Smooth muscle cell (in vitro differentiated cells): ENCODE data around the gene ATP5F1A. TPM values are rescaled to one million over a fixed set of nuclear protein-coding genes. Genes with fewer than 3 reads are reported as not detected.
A peak's percentile ranks its signal among the peaks of the same experiment; 100 is the strongest.

Source experiments
- DNase-seq: peaks from one replicate; lab custom pipeline; 2025; ENCODE audit not compliant: unreplicated experiment; lab: John Stamatoyannopoulos, UW
- H2AFZ ChIP-seq: fragments of 200-600 bp; sonication (generic); 2 replicates; pipeline ENCODE4 v1.6.0; 2016; ENCODE audit warnings: antibody characterized with exemption, low read depth, mild to moderate bottlenecking
- H3F3A ChIP-seq: fragments of 200-600 bp; sonication (generic); 2 replicates; pipeline ENCODE4 v1.6.0; 2017; ENCODE audit warnings: antibody characterized with exemption, low read depth
- H3K27ac ChIP-seq: fragments of 200-600 bp; sonication (generic); 2 replicates; pipeline ENCODE4 v1.5.1; 2016; ENCODE audit warnings: low read depth, mild to moderate bottlenecking
- H3K27me3 ChIP-seq: fragments of 200-600 bp; sonication (generic); 2 replicates; pipeline ENCODE4 v1.6.1; 2016; ENCODE audit warnings: low read depth, mild to moderate bottlenecking
- H3K36me3 ChIP-seq: fragments of 200-600 bp; sonication (generic); 2 replicates; pipeline ENCODE4 v1.5.1; 2016; ENCODE audit warnings: low read depth
- H3K4me1 ChIP-seq: fragments of 200-600 bp; sonication (generic); 2 replicates; pipeline ENCODE4 v1.5.1; 2016; ENCODE audit warnings: low read depth
- H3K4me2 ChIP-seq: fragments of 200-600 bp; sonication (generic); 2 replicates; pipeline ENCODE4 v1.6.0; 2016; ENCODE audit warnings: mild to moderate bottlenecking
- H3K4me3 ChIP-seq: fragments of 200-600 bp; sonication (generic); 2 replicates; pipeline ENCODE4 v1.5.1; 2016; ENCODE audit warnings: mild to moderate bottlenecking
- H3K79me2 ChIP-seq: fragments of 200-600 bp; sonication (generic); 2 replicates; pipeline ENCODE4 v1.6.0; 2016; ENCODE audit warnings: low read depth, mild to moderate bottlenecking
- H3K9ac ChIP-seq: fragments of 200-600 bp; sonication (generic); 2 replicates; pipeline ENCODE4 v1.6.0; 2016; ENCODE audit warnings: low read depth
- H3K9me3 ChIP-seq: fragments of 200-600 bp; sonication (generic); replicated peaks from 2 replicates; pipeline ENCODE4 v1.5.1; 2016; ENCODE audit warnings: low read depth
- H4K20me1 ChIP-seq: fragments of 200-600 bp; sonication (generic); 2 replicates; pipeline ENCODE4 v1.6.0; 2016; ENCODE audit warnings: low read depth
- CTCF ChIP-seq: fragments of 200-600 bp; sonication (generic); IDR thresholded peaks from 2 replicates; pipeline ENCODE4 v1.5.1; 2017; ENCODE audit warnings: borderline replicate concordance, mild to moderate bottlenecking, antibody characterized with exemption; ENCODE audit not compliant: insufficient read depth, poor library complexity, severe bottlenecking
- WGBS: methylation state at CpG from one replicate; pipeline ENCODE4 v1.1.7; 2016; ENCODE audit warnings: low lambda C conversion rate; 5-methylcytosine and 5-hydroxymethylcytosine counted together
- polyA plus RNA-seq: library from polyadenylated mRNA; unstranded; fragments of >200 nt; fragmentation: Nextera tagmentation; extraction: Ambion mirVana; gene quantifications from 2 replicates; pipeline ENCODE4 v1.2.1, GENCODE V29; 2016
- total RNA-seq: library from RNA; depleted of rRNA; stranded (reverse); fragments of >200 nt; gene quantifications from 2 replicates; pipeline ENCODE4 v1.2.3, GENCODE V29; 2014

Gene ATP5F1A
- total and polyA plus RNA-seq, 2 experiments from 2014 or later: 406 to 432 TPM

- H3K9me3 ChIP-seq: no peaks in the 10 kb centered on the region
- no peaks in the 10 kb centered on the region for H4K20me1 ChIP-seq
- no peak for TF ChIP-seq CTCF
- no peaks in the 10 kb centered on the region for H3K79me2 ChIP-seq
- H3K27me3 ChIP-seq: no peaks in the 10 kb centered on the region
- peaks cover 4% of the 10 kb centered on the region for H3K4me1 ChIP-seq
- H3K36me3 ChIP-seq: no peaks in the 10 kb centered on the region
- peak overlapping the region; percentile 76 for H3K9ac ChIP-seq
- H3K27ac ChIP-seq: no peak overlapping the region
- no peak for DNase-seq
- peak overlapping the region; percentile 99 for H3K4me2 ChIP-seq
- H3F3A ChIP-seq: peaks cover 15% of the 10 kb centered on the region
- peak overlapping the region; percentile 82 for H2AFZ ChIP-seq
- H3K4me3 ChIP-seq: peak overlapping the region; percentile 62
- 44% methylated on average over 13 of the region's 13 CpGs for WGBS
These were observed 27.1 kb downstream of the ATP5F1A start for GRCh38 chr18:46070815-46071652.

- Histone ChIP-seq H3K9ac (no peak overlapping the region), H3K27me3 (no peaks in the 10 kb centered on the region), H2AFZ (no peak overlapping the region), H3K79me2 (no peaks in the 10 kb centered on the region), H3K4me1 (peaks cover 4% of the 10 kb centered on the region), H3F3A (peaks cover 11% of the 10 kb centered on the region), H3K4me2 (no peak overlapping the region), H4K20me1 (no peaks in the 10 kb centered on the region), H3K27ac (no peak overlapping the region), H3K36me3 (no peaks in the 10 kb centered on the region), H3K9me3 (no peaks in the 10 kb centered on the region), H3K4me3 (no peak overlapping the region)
- DNase-seq: no peak
- 81% methylated on average over 6 of the region's 6 CpGs for WGBS
- no peak for TF ChIP-seq CTCF
These were observed 27.9 kb downstream of the ATP5F1A start for GRCh38 chr18:46070232-46070631.

GRCh38 chr18:46069524-46069923, 28.6 kb downstream of the ATP5F1A start:
- Histone ChIP-seq H3K27ac (peak overlapping the region; percentile 67), H3K9ac (no peak overlapping the region), H4K20me1 (no peaks in the 10 kb centered on the region), H3K4me3 (no peak overlapping the region), H3K36me3 (no peaks in the 10 kb centered on the region), H3K4me1 (peaks cover 4% of the 10 kb centered on the region), H3F3A (peaks cover 4% of the 10 kb centered on the region), H3K79me2 (no peaks in the 10 kb centered on the region), H3K4me2 (no peak overlapping the region), H3K27me3 (no peaks in the 10 kb centered on the region), H3K9me3 (no peaks in the 10 kb centered on the region), H2AFZ (no peak overlapping the region)
- 88% methylated on average over 4 of the region's 4 CpGs for WGBS
- no peak for TF ChIP-seq CTCF
- DNase-seq: no peak

GRCh38 chr18:46068763-46069162, 29.3 kb downstream of the ATP5F1A start:
- Histone ChIP-seq H3F3A (no peaks in the 10 kb centered on the region), H3K79me2 (no peaks in the 10 kb centered on the region), H3K4me2 (no peak overlapping the region), H4K20me1 (no peaks in the 10 kb centered on the region), H2AFZ (no peak overlapping the region), H3K9me3 (no peaks in the 10 kb centered on the region), H3K36me3 (no peaks in the 10 kb centered on the region), H3K27me3 (no peaks in the 10 kb centered on the region), H3K9ac (no peak overlapping the region), H3K4me3 (no peak overlapping the region), H3K4me1 (peaks cover 4% of the 10 kb centered on the region), H3K27ac (peak overlapping the region; percentile 67)
- 50% methylated on average over 1 of the region's 1 CpG for WGBS
- no peak for TF ChIP-seq CTCF
- DNase-seq: no peak
